ENCODE measurements around the gene PGS1.

PGS1 gene

DNA sequence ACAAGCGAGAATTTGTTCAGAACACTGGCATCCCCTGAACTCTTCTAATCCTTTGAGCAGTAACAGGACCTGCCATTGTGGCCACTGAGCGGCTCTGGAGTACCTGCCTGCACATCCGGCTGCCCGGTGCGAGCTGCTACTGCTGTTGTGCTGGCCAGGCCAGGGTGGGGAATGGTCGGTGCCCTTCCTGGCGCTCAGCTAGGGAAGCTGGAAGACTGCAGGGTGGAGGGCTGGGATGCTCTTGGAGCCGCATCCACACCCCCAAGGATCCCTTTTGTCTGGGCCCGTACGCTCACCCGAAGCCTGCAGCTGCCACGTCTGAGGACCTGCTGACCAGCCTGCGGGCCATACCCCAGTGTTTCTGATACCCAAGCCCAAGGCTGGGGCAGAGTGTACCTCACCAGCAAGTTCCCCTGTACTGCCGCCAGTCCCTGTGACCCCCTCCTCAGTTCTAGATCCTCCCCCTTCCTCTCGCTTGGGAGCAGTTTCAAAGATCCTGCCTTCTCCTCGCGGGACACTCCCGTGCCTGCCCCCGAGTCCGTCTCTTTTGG lies 49.7 kb downstream of the PGS1 start:
- DNase-seq = no peak

DNA sequence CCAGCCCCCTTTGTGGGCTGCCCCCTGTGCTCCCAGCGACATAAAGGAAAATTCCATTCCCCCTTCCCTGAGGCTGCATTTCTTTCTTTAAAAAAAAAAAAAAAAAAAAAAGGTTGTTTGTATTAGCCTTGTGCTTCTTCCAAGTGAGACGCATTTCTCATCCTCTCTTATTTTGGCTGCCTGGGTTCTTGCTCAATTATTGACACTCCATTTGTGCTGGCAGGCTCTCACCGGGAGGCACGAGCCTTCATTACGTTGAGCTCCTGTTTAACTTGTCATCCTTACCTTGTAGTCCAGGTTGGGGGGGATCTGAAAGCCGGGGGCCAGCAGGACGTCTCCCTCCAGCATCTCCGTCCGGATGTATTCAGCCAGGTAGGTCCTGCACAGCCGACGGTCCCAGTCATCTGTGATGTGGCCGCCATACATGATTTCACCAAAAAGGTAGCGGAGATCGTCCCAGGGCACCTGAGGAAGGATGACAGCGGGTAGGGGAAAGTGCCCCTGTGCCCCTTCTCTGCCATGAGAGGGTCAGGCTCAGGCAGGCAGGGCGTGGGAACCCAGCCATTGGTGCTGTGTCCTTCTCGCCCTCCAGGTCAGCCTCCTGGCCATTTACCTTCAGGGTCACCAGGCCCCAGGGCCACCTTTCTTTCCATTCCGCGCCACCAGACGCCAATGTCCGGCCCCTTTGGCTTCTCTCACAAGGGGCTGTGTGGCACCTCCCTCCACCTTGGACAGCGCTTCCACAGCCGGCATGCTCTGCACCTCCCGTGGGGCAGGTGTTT lies 50.6 kb downstream of the PGS1 start:
- no peak for DNase-seq

DNA sequence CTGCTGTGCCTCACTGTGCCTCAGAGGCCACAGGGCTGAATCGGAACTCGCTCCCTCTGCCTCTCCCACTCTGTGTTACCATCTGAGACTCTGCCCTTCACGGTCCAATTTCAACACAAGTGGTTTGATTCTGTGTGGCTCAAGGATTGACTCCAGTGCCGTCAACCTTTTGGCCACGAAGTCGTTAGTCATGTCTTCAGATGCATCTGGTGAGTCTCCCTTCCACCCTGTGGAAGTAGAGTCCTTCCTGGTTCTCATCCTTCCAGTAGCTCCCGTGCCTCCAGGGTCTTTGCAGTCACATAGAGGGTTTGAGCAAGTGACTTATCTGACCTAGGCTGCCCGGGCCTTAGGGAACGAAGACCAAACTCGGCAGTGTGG lies 51.2 kb downstream of the PGS1 start:
- DNase-seq = no peak

DNA sequence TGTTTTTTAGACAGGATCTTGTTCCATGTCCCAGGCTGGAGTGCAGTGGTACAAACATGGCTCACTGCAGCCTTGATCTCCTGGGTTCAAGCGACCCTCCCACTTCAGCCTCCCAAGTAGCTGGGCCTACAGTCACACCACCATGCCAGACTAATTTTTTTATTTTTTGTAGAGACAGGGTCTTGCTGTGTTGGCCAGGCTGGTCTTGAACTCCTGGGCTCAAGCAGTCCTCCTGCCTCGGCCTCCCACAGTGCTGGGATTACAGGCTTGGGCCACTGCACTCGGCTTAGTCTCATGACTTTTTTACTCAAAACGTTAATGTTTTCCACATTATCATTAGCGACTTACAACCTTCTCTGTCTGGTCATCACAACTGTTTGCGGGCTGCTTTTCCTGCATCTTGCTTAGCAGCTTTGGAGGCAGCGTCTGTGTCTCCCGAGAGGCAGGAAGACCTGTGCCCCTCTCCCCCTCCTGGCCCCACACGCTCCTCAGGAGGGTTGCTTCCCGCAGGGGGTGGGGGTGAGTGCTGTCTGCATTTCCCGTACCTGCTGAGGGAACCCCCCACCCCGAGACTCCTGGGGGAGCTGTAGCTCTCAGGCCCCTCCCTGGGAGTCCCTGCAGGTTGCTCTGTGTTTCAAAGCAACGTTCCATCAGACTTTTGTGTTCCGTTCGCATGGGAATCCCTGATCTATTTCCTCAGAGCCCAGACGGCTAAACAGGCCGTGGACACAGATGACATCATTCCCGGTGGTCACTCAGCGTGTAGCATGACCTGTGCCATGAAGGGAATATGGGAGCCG lies 52.6 kb downstream of the PGS1 start:
- no peak for DNase-seq

DNA sequence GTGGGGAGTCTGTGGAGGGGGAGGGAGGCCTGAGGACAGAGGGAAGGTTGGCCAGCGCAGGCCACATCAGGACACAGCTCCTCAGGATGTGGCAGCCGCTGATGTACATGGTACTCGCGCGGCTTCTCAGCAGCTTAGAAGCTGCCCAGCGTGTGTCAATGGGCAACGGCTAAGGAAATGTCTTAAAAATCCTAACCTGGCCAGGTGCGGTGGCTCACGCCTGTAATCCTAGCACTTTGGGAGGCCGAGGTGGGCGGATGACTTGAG lies 53.2 kb downstream of the PGS1 start:
- no peak for DNase-seq

DNA sequence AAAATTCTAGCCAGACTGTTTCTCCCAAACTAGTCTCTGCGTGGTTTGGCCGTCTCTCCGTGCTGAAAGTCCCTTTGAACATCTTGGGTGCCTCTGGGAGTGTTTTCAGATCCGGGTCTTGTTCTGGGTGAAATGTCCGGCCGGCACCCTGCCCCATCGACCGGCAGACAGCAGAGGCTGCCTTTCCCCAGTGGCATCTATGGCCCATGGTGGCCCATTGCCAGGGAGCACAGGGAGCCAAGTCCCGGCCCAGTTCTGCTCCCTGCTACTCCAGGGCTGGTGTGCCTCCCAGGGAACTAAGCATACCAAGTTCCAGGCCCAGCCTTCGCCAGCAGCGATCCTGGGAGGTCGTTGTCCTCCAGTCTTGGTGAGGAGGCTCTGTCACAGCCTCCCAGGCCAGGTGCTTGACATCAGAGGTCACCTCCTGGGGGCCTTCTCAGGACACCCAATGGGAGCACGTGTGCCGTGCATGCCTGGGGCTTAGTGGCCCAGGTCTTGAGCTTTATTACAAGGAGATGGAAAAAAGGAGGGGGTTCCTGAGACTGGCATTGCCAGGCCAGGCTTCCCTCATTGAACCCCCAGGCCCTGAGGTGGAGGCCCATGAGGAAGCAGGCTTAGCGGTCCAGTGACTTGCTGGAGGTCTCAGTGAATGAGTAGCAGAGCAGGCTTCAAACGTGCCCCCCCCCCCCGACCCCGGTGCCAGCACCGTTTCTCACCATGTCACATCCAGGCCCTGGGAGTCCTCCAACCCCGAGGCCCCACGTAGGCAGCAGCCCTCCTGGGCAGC lies 54.0 kb downstream of the PGS1 start:
- DNase-seq = no peak

DNA sequence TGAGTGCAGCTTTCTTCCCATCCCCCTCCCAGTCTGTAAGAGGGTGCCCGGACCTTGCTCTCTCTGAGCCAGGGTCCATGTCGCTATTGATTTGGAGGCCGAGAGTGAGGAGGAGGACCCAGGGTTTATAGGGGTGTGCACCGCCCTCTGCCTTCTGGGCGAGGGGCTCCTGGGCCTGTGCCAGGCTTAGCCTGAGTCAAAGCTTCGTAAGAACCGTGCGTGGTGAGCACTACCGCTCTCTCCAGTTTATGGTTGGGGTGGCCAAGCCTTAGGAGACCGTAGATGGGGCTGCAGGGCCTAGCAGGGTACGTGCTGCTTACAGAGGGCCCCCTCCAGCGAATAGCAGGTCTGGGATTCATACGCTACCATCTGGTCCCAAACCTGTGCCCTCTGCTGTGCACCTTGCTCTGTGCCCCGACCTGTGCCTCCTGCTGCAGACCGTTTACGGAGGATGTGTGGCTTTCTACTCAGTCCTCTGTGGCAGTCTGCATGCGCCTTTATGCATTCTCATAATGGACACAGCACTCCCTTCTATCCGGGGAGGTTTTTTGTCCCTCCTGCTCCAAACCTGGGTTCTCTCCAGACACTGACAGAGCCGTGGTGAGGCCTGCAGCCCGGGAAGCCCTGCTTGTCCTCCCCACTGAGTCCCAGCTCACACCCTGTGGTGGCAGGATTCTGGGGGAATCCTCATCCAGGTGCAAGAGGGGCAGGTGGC lies 54.7 kb downstream of the PGS1 start:
- DNase-seq = no peak

DNA sequence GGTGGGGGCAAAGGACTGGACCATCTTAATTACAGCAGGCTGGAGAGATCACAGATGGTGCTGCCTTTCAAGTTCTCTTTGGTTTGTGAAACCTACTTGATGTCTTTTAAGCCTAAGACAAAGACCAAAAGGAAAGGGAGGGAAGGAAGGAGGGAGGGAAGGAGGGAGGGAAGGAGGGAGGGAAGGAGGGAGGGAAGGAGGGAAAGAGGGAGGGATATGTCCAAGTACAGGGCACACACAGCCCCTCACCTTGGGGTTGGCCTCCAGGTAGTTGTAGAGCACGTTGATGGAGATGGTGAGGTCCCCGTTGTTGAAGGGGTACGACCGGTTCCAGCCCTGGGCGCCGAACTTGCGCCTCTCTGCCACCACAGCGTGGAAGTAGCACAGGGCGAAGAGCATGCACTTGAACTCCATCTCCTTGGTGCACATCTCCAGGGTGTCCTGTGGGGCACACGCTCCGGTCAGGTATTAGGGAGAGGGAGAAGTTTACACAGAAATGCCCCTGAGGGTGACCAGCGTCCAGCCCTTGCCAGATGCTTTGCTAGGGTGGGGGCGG lies 55.4 kb downstream of the PGS1 start:
- DNase-seq = no peak

DNA sequence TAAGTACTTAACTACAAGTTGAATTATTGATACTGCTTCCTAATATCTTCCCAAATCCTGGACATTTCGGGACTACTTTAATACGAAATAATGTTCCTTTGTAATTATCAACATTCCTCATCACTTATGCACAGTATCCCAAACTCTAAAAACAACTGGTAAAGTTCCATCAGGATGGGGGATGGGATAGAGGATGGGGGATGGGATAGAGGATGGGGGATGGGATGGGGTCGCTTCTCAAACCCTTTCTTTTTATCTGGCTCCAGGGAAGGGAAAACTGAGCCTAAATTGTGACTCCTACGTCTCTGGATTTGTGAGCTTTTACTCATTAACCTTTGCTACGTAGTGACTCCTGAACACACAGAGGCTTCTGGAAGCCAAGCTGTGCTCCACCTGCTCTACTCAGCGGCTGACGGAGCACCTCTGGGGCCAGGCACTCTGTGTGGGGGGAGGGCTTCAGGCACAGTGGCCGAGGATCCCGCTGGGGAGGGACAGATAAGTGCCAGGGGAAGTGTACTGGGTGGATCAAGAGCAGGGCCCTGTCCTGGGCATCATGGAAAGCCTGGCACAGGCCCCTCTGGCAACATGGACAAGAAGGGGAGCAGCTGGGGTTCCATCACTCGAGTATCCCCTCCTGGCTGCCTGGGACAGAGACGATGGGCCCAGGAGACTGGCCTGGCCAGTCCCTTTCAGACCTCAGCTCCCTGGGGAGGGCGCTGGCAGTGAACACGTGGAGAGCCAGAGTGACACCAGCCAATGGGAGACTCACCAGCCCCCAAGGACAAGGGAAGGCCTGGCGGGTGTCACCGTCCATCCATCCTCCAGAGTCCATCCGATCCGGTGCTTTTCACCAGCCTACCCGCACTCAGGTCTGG lies 56.2 kb downstream of the PGS1 start:
- DNase-seq = no peak

DNA sequence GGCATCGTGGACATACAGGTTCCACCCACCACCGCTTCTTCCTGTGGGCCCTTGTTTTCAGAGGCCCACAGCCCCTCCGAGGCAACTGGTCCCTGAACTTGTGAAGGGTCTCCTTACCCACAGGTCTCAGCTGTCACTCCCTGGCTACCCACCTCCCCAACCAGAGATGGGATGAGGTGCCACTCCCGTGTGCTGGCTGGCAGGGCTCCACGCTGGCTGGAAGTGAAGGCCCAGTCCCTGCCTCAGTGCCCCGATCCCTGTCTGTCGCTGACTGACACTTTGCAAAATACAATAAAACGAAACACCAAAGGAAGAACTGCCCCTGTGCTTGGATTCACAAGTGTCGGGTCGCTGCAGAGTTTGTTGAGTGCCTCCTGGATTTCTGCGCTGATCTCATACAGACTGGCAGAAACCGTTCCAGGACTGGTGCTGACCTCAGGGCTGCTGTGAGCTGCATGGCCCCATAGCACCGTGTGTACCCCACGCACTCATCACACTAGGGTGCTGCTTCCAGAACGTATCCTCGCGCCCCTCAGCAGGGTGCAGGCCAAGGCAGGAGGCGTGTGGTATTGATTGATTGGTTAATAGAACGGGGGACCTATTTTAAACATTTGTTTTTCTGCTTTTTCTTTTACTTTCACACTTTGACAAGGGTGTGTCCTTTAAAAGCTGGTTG lies 57.0 kb downstream of the PGS1 start:
- DNase-seq = no peak

DNA sequence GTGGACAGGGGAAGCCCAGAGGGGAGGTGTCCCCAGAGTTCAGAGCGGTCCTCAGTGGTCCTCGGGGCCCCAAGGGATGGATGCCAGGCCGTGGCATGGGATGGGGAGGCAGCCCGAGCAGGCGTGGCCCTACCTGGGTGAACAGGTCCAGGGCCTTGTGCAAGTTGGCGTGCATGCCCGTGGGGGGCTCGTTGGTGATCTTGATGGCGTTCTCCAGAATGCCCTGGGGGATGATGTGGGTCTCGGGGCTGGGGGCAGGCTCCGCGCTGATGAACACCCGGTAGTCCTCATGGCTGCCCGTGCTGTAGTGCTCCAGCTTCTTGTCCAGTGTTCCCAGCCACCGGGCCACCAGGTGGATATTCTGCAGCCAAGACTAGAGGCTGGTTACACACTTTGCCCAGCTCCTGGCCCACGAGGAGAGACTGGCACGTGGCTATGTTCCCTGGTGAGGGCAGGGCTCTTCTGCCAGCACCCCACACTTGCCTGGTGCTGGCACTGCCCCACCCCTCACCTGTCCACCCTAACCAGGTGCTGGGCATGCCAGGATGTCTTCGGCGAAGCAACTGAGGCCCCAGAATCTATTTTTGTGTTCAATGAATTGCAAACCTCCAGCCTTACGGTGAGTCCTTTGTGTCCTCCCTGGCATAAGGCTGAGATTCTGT lies 59.2 kb downstream of the PGS1 start:
- DNase-seq = no peak

DNA sequence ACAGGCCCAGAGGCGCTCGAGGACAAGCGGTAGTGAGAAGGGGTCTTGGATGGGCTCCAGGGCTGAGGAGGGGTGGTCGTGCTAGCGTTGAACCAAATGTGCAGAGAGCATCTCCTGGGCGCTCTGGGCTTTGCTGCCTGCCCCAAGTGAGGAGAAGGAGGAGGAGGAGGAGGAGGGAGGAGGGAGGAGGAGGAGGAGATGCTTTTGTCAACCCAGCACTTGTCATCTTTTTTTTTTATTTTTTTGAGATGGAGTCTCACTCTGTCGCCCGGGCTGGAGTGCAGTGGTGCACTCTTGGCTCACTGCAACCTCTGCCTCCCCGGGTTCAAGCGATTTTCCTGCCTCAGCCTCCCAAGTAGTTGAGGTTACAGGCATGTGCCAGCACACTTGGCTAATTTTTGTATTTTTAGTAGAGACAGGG lies 59.8 kb downstream of the PGS1 start:
- no peak for DNase-seq

DNA sequence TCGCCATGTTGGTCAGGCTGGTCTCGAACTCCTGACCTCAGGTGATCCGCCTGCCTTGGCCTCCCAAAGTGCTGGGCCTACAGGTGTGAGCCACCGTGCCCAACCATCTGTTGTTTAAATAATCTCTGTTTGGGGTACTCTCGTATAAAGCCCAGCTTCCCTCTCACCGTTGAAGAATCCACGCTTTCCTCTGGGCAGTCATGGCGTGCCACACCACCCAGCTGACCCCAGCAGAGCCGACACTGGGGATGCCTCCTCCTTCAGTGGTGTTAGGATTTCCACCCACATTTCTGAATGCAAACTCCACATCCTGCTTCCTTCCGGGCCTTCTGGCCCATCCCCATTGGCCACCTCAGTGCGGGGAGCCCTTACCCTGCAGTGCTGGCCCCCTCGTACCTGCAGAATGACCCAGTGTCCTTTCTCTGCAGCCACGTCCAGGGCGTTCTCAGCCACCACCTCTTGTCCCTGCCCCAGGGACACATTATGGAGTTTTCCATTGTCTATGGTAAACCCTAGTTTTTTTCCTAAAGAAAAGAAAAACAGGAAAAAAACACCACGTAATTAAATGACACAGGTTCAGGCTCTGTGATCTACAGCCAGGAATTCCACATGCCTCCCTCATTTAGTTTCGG lies 60.4 kb downstream of the PGS1 start:
- DNase-seq = no peak

DNA sequence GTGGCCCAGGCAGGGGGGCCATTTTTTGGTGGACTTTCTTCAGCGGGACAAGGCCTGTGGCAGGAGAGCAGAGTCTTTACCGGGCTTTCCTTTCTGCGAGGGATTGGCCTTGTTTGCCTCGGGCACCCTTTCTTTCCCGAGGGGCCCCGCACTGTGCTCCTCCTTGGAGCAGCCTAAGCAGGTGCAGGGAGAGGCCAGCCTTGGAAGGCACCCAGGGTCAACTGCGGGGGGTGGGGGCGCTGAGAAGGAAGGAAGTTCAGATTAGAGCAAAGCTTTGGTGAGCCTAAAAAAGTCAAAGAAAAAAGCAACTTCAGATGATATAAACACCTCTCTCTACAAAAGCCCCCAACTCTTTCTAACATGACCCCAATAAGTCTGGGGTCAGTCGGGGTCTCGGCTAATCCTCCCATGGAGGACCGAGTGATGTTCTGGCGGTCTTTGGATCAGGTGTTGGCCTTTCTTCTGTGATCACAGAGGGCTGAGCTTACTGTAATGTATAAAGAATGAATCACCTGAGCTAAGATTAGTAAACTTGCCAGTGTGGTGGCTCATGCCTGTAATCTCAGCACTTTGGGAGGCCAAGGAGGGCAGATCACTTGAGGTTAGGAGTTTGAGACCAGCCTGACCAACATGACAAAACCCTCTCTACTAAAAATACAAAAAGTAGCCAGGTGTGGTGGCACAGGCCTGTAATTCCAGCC lies 63.0 kb downstream of the PGS1 start:
- no peak for DNase-seq

DNA sequence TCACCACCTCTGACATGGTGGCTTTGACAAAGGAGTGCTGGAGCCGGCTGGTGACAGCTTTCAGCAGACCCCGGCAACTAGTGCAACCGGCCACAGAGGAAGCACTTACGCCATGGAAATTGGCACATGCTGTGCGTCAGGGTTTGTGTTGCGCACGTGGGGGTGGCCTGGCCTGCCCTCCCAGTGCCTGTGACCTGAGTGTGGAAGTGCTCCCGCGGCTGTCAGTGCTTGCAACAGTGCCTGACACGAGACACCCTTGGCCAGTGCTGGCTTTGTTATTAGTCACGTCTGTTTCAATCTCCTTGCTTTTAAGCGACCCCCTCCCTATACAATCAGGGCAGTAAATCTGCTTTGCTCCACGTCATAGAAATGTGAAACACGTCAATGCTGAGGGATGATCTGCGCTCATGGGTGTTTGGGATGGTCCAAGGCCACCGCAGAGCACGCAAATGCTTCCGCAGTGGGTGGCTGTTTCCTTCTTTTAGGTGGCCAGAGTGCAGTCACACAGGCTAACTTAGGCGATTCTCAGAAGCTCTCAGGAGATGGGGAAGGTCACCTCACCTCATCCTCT lies 64.3 kb downstream of the PGS1 start:
- no peak for DNase-seq

DNA sequence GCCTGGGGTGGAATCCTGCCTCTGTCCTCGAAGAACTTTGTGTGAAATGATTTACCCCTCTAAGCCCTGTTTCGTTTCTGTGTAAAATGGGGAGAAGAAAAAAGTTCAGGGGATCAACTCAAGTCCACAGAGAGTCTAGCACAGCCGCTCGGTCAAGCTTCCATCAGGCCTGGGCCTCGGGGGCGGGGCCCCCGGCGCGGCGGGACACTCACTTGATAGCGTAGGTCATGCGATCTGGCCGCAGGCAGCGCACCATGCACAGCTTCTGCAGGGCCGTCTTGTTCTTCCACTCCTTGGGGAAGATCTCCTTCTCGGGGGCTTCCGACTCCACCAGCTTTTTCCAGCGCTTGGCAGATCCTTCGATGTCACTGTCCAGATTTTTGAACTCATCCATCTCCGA lies 65.9 kb downstream of the PGS1 start:
- no peak for DNase-seq

DNA sequence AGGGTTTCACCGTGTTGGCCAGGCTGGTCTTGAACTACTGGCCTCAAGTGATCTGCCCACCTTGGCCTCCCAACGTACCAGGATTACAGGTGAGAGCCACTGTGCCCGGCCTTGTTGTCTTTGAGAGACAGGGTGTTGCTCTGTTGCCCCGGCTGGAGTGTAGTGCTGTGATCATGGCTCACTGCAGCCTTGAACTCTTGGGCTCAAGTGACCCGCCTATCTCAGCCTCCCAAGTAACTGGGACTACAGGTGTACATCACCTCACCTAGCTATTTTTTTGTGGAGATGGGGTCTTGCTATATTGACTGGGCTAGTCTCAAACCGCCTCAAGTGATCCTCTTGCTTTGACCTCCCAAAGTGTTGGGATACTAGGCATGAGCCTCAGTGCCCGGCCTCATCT lies 68.4 kb downstream of the PGS1 start:
- DNase-seq = no peak

DNA sequence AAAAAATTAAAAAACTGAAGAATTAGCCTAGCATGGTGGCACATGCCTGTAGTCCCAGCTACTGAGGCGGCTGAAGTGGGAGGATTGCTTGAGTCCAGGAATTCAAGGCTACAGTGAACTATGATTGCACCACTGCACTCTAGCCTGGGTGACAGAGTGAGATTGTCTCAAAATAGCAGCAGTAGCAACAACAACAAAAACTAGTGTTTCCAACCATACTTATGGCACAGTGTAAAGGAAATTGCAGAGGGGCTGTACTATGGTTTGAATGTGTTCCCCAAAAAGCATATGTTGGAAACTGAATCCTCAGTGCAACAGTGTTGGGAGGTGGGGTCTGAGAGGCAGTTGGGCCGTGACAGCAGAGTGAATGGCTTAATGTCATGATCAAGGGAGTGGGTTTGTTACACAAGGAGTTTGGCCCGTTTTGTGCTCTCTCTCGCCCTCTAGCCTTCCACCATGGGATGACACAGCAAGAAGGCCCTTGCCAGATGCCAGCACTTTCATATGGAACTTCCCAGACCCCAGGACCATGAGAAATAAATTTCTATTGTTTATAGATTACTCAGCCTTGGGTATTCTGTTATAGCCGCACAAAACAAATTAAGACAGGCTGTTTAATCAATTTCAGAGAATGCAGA lies 70.0 kb downstream of the PGS1 start:
- no peak for DNase-seq

Data from stimulated activated CD4-positive, alpha-beta T cell treated with anti-CD3 and anti-CD28 coated beads, Interleukin-4, amount 100 ng/mL, for 4 hours (primary cell).